T-helper 1 cell treated with Interleukin-12 subunit alpha and Interleukin-12 subunit beta and Interleukin-4 antibody, amounts not matched to agents 30 ng/mL and 1 ng/mL, for 36 hours (primary cell): Measurements from ENCODE around the gene RNF26. TPM values are rescaled to one million over a fixed set of nuclear protein-coding genes. Genes with fewer than 3 reads are reported as not detected.

Experiments
- intact Hi-C: fragments of 100-400 bp; cut with micrococcal nuclease; formaldehyde crosslinking; loops from one replicate; pipeline ENCODE4 v1.15.1; 2024
- total RNA-seq: library from RNA; stranded (reverse); gene quantifications from 2 replicates; pipeline ENCODE4 v1.2.3, GENCODE V29; 2022

The RNF26 gene
- total RNA-seq, 1 donor from 2014 or later, result 27.2 TPM

- intact Hi-C loops, result loop anchor here (2.0 kb wide), 1 partner anchor 228 kb away; the partner anchor contains the start of gene C2CD2L
These were observed 846 bp downstream of the RNF26 start for GRCh38 chr11:119335091-119335654.

GRCh38 chr11:119335655-119336543 is 1.6 kb downstream of the RNF26 start:
- intact Hi-C loops, result loop anchor here (2.0 kb wide), 1 partner anchor 229 kb away; the partner anchor contains the start of gene C2CD2L

- intact Hi-C loops, result no loop called here
These were observed 2.6 kb downstream of the RNF26 start for GRCh38 chr11:119336744-119337469.

DNA sequence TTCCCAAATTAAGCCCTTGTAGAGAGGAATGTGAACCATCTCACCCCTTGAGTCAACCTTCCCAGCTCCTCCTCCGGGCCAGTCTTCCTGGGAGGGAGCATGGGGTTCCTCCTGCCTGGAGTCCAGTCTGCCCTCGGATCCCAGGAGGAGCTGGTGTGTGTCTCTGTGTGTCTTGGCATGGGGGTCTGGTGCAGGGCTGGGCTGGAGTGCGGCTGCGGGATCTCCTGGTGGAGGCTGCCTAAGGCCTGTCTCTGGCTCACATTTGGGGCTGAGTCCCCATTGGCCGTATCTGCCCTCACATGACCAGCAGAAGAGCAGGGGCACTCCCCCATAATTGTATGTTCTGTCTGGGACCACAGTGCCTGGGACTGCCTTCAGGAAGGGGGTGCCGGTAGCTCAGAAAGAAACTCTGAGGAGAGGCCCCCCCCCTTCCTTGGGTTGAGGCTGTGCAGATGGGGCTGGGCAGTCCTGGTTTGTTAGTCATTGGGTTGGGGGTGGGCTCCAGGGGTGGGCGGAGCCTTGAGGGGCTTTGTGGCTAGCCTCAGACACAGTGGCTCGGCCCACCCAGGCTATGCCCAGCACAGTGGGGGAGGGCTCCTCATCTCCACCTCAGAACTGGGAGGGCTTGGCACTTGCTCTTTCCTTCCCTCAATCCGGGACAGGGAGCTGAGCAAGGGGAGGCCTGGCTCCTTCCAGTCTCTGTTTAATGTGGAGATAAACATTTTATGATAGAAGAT is 3.4 kb downstream of the RNF26 start:
- intact Hi-C loops, result loop anchor here (1.0 kb wide), 4 partner anchors 16 to 270 kb away; partner anchors contain the start of genes CBL, USP2 and VPS11

DNA sequence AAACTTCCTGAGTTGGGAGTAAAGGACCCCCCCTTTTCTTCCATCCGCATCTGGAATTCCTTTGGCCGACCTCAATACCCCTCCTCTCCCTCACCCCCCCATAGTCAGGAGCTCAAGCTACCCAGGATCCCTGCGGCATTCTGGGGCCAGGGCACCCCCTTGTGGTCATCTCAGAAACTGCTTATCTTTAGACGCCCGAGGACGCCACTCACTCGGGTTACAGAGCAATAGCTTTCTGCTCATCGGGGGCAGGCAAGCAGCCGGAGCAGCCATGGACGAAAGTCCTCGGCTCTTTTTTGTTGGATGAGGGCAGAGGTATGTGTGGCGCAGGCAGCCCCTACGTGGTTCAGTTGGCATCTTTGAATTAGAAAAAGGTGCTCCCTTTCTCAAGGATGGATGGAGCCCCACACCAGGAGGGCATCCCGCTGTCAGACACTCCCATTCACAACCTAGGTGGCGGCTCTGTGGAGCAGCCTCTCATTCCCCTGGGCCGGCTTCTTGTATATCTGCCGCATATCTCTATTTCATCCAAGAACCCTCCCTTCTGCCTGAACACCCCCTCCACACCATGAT is 4.1 kb downstream of the RNF26 start:
- intact Hi-C loops, result loop anchor here (1.0 kb wide), 4 partner anchors 17 to 271 kb away; partner anchors contain the start of genes CBL, USP2 and VPS11

DNA sequence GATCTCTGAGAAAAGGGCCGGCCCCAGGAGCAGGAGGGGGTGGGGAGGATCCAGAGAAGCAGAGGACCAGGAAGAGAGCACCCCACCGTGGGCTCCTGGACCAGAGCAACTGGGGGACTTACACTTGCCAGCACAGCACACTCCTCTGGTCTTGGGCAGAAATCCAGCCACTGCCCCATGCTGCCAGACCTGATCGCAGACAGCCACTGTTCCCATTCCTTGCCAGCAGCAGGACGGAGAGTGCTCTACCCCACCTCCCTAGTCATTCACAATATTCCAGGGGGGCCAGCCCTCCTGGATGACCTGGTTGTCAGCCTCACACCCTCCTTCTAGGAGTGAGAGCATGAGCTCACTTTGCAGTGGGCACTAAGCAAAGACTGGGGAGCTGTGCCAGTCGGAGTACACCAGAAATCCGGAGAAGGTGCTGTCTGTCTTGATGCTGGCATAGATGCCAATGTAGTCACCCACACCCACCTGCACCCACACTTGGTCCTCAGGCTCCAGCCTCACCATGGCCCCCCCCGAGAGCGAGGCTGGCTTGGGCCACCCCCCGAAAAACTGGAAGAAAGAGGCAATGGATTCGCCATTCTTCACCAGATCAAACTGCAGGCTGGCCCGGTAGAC is 4.8 kb downstream of the RNF26 start:
- intact Hi-C loops, result loop anchor here (1.0 kb wide), 4 partner anchors 18 to 272 kb away; partner anchors contain the start of genes CBL, USP2 and VPS11

DNA sequence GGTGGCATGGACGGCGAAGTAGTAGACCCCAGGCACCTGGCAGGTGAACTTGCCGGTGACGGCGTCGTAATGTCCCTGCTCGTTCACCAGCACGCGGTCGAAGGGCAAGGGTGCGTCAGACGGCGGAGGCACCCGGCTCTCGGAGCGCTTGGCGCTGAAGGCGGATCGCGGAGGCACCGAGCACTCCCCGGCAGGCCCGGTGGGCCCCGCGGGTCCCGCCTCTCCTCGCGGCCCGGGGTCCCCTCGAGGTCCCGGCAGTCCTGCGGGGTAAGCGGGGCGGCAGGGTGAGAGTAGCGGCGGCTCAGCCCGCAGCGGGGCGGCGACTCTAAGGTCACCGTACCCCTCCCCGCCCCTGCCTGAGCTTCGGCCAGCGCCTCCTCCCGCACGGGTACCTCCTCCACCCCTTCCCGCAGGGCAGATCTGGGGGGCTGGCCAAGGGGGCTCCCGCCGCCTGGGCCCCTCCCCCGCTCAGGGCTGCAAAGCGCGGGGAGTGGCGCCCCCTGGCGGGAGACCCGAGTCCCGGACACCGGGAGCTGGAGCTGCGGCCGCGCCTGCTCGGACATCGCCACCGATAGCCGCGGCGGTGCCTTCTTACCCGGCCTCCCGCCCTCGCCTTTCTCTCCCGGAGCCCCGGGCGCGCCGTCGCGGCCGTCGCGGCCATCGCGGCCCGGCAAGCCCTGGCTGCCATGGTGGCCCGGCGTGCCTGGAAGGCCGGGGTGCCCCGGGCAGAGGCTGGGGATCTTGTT is 5.4 kb downstream of the RNF26 start:
- intact Hi-C loops, result loop anchor here (5.0 kb wide), 1 partner anchor 1612 kb away; no protein-coding TSS in a partner anchor

GRCh38 chr11:119340335-119341221 is 6.3 kb downstream of the RNF26 start, which contains the start of gene C1QTNF5:
Gene C1QTNF5, minus strand, starts transcription at chr11:119340883. Its CDS starts 486 bp downstream, at chr11:119340397.
- intact Hi-C loops, result loop anchor here (5.0 kb wide), 1 partner anchor 1613 kb away; no protein-coding TSS in a partner anchor

DNA sequence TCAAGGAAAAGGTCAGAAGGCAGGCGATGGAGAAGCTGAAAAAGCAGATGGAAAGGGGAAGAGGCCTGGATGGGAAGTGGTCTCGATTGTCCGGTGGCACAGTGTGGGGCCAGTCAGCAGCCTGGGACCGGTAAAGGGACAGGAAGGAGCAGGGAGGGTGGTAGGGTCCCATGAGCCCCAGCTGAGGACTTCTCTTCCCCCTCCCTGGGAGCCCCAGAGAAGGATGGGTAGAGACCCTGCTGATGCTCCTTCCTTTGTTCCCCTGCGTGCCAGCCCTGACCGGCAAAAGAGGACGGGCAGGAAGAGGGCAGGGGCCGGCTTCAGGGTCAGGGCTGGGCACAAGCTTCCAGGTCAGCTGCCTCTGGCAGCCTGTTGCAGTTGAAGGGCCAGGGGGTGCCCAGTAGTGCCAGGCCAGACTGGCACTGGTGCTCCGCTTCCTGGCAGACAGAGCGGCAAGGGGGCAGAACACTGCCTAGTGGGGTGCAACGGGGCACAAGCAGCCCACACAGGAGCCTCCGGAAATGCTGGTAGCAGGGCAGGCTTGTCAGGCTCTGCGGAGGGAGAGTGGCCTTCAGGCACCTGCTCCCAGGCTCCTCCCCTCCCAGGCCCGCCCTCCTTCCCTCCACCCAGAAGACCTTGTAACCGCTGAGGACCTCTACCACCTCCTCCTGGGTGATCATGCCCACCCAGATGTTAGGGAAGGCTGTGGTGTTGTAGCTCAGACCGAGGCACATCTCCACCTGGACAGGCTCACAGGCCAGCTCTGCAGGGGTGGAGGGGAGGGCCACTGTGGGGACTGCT is 7.1 kb downstream of the RNF26 start:
- intact Hi-C loops, result loop anchor here (5.0 kb wide), 1 partner anchor 1614 kb away; no protein-coding TSS in a partner anchor

- intact Hi-C loops, result loop anchor here (5.0 kb wide), 1 partner anchor 1615 kb away; no protein-coding TSS in a partner anchor
These were observed 7.6 kb downstream of the RNF26 start for GRCh38 chr11:119342023-119342300.

- intact Hi-C loops, result loop anchor here (5.0 kb wide), 1 partner anchor 1615 kb away; no protein-coding TSS in a partner anchor
These were observed 8.2 kb downstream of the RNF26 start for GRCh38 chr11:119342362-119343130.

DNA sequence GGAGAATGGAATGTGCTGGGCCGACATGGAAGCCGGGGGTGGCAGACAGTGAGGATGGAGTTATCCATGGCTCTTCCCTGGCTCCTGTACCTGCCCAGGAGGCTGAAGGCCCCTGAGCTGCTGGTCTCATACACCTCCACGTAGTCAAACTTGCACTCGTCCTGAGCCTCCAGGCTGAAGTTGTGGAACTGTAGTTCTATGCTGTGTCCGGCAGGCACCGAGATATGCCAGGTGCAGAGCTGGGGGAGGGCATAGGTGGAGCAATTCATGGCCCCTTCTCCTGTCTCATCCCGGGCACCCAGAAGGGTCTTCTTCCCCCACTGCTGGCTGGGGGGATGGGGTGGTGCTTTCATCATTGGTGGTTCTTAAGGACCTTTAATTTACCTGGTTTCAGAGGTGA is 9.4 kb downstream of the RNF26 start:
- intact Hi-C loops, result loop anchor here (5.0 kb wide), 1 partner anchor 1616 kb away; no protein-coding TSS in a partner anchor

DNA sequence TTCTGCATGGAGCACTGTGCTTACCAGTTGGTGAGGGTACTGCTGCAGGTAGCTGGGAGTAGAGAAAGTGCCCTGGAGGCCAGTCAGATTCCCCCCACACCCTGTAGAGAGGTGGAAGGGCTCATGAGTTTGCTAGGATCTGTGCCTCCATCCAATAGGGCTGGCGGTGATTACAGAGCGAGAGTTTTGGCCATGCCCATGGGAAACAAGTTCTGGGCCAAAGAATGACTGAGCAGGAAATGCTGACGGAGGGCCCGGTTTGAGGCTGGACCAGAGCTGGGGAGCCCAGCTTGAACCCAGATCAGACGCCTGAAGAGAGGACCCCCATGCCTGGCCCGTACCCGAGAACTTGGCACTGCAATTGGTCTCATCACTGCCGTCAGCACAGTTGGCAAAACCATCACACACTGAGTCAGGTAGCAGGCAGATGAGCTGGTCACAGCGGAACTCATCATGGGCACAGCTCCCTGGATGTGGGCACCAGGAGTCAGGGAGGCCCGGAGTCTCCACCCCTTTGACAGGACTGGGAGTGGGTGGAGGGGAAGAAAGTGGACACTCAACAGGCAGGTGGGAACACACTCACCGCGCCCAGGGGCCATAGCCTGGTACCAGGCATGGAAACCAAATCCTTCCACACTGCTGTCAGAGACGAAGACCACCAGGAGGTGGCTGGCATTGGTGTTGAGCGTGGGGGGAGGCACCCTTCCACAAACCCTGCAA is 10.1 kb downstream of the RNF26 start:
- intact Hi-C loops, result loop anchor here (5.0 kb wide), 1 partner anchor 1617 kb away; no protein-coding TSS in a partner anchor

DNA sequence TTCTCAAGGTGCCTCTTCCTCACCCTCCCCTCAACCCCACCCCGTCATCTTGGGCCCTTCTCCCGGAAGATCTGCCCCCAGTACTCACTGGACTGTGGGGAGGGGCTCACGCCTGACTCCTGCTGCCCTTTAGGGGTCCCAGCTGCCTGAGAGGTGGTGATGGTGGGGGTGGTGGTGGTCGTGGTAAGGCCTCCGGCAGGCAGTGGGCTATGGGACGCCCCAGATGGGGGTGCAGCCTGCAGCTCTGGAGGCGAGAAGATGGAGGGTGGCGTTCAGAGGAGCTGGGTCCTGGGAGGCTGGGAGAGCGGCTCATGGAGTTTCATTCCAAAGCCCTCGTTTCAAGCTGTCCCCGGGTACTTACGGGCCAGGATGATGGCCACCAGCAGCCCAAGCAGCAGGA is 11.4 kb downstream of the RNF26 start:
- intact Hi-C loops, result no loop called here

- intact Hi-C loops, result no loop called here
These were observed 12.3 kb downstream of the RNF26 start, which contains the start of gene MFRP for GRCh38 chr11:119346605-119347004. Gene MFRP, minus strand, starts transcription at chr11:119346705. Its CDS starts 192 bp downstream, at chr11:119346513.

DNA sequence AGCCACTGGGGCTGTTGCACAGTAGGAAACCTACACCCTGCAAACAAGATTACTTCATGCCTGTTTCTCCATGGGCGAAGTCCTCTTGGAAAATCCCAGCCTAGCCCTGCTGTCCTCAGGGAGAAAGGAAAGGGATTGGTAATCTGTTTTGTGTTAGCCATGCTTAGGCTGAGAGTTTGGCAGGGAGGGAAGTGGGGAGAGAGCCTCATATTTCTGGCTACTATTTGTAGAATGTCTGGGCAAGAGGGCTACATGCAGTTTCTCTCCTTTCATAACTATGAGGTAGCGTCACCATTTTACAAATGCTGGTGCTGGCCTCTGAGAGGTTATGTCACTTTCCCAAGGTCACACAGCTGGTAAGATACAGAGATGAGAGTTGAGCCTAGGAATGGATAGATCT is 12.9 kb downstream of the RNF26 start:
- intact Hi-C loops, result no loop called here
